Right forelimb (tissue), 1 donor: ENCODE results near the gene BMI1.
"Not testable (repeated sequence)": the region's sequence is repeated elsewhere in the genome, so short reads cannot be mapped to it uniquely, and the experiment has no call there.

Experiments
- DNase-seq: peaks from one replicate; pipeline ENCODE4 v3.0.0-alpha.2; 2018

Gene BMI1

GRCh38 chr10:22320591-22321155, at the start of gene BMI1:
Gene BMI1 (plus strand): TSS chr10:22321099. CDS start chr10:22326450, 5,351 bp downstream.
- peak; percentile 96 for DNase-seq

- no peak for DNase-seq
These were observed 49.1 kb upstream of the BMI1 start for GRCh38 chr10:22271786-22272185.

GRCh38 chr10:22278441-22278782, 42.5 kb upstream of the BMI1 start:
- no peak for DNase-seq

GRCh38 chr10:22280078-22280477, 40.8 kb upstream of the BMI1 start:
- no peak for DNase-seq

GRCh38 chr10:22285130-22285529, 35.8 kb upstream of the BMI1 start:
- no peak for DNase-seq

GRCh38 chr10:22293747-22294404, 27.0 kb upstream of the BMI1 start:
- DNase-seq: no peak

GRCh38 chr10:22294694-22295093, 26.2 kb upstream of the BMI1 start:
- no peak for DNase-seq

- no peak for DNase-seq
These were observed 19.7 kb upstream of the BMI1 start for GRCh38 chr10:22301193-22301592.

GRCh38 chr10:22303461-22303860, 17.4 kb upstream of the BMI1 start:
- DNase-seq: no peak

GRCh38 chr10:22305721-22306120, 15.2 kb upstream of the BMI1 start:
- no peak for DNase-seq

GRCh38 chr10:22308390-22308789, 12.5 kb upstream of the BMI1 start:
- DNase-seq: no peak

- DNase-seq: no peak
These were observed 11.5 kb upstream of the BMI1 start for GRCh38 chr10:22309180-22310000.

GRCh38 chr10:22310012-22310411, 10.9 kb upstream of the BMI1 start:
- DNase-seq: not testable (repeated sequence)

- no peak for DNase-seq
These were observed 10.0 kb upstream of the BMI1 start for GRCh38 chr10:22310928-22311327.

- no peak for DNase-seq
These were observed 6.0 kb upstream of the BMI1 start for GRCh38 chr10:22314852-22315251.

- no peak for DNase-seq
These were observed 5.2 kb upstream of the BMI1 start for GRCh38 chr10:22315455-22316285.

- DNase-seq: peak; percentile 94
These were observed 4.4 kb upstream of the BMI1 start, which contains the start of gene COMMD3 for GRCh38 chr10:22316286-22317075. Gene COMMD3 (plus strand): TSS chr10:22316388. CDS start chr10:22316418, 30 bp downstream.

GRCh38 chr10:22317076-22317370, 3.9 kb upstream of the BMI1 start:
- no peak for DNase-seq

GRCh38 chr10:22317771-22318565, 2.9 kb upstream of the BMI1 start:
- no peak for DNase-seq

GRCh38 chr10:22318772-22319171, 2.1 kb upstream of the BMI1 start:
- DNase-seq: no peak

GRCh38 chr10:22319547-22319979, 1.3 kb upstream of the BMI1 start:
- DNase-seq: no peak
